ENCODE data around the gene SLC25A39.
A peak's percentile ranks its signal among the peaks of the same experiment; 100 is the strongest.
"Not testable (repeated sequence)": the region's sequence is repeated elsewhere in the genome, so short reads cannot be mapped to it uniquely, and the experiment has no call there.

SLC25A39 gene

GRCh38 chr17:44354582-44355561 lies 30.2 kb upstream of the SLC25A39 start:
- DNase-seq (ENCODE audit: low read depth in 2 of 2, low spot score in 1 of 2) = peak in 1 of 2 donors; percentile 17

DNA sequence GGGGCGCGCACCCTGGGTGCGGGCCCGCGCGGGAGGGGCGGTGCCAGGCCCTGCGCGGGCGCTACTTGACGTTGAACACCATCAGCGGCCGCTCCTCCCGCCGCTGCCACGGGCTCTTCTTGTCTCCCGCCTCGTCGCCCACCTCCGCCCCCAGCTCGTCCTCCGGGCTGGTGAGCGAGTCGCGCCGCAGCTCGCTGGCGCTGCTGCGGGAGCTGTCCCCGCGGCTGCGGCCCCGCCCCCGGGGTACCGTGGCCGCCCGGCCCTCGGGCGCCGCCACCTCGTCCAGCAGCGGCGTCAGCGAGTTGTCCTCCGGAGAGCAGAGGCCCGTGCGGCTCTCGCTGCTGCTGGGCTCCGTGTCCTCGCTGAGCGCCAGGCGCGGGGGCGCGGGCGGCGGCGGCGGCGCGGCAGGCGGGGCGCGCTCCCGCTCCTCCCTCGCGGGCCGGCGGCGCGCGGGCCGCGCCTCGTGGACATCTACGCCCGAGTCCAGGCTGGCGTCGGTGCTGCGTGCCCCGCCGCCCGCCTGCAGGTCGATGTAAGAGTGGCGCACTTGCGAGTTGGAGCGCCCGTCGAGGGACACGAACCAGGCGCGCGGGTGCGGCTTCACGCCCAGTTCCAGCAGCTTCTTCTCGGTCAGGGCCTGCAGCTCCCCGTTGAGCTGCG lies 29.2 kb upstream of the SLC25A39 start:
- no peak for DNase-seq (ENCODE audit: low read depth in 2 of 2, low spot score in 1 of 2)

- DNase-seq (ENCODE audit: low read depth in 2 of 2, low spot score in 1 of 2) = no peak
Measured at GRCh38 chr17:44352828-44353671, 28.4 kb upstream of the SLC25A39 start.

DNA sequence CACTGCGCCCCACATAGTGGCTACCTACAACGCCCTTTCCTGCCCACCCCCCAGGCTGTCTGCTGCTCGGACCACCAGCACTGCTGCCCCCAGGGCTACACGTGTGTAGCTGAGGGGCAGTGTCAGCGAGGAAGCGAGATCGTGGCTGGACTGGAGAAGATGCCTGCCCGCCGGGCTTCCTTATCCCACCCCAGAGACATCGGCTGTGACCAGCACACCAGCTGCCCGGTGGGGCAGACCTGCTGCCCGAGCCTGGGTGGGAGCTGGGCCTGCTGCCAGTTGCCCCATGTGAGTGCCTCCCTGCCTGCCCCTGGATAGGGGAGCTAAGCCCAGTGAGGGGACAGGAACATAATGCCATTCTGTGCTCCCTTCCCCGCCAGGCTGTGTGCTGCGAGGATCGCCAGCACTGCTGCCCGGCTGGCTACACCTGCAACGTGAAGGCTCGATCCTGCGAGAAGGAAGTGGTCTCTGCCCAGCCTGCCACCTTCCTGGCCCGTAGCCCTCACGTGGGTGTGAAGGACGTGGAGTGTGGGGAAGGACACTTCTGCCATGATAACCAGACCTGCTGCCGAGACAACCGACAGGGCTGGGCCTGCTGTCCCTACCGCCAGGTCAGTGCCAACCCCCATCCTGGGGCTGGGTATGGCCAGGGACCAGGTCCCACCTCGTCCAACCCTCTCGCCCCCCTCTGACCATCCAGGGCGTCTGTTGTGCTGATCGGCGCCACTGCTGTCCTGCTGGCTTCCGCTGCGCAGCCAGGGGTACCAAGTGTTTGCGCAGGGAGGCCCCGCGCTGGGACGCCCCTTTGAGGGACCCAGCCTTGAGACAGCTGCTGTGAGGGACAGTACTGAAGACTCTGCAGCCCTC lies 27.6 kb upstream of the SLC25A39 start:
- no peak for DNase-seq (ENCODE audit: low read depth in 2 of 2, low spot score in 1 of 2)

GRCh38 chr17:44351464-44351863 lies 26.8 kb upstream of the SLC25A39 start:
- no peak for DNase-seq (ENCODE audit: low read depth in 2 of 2, low spot score in 1 of 2)

DNA sequence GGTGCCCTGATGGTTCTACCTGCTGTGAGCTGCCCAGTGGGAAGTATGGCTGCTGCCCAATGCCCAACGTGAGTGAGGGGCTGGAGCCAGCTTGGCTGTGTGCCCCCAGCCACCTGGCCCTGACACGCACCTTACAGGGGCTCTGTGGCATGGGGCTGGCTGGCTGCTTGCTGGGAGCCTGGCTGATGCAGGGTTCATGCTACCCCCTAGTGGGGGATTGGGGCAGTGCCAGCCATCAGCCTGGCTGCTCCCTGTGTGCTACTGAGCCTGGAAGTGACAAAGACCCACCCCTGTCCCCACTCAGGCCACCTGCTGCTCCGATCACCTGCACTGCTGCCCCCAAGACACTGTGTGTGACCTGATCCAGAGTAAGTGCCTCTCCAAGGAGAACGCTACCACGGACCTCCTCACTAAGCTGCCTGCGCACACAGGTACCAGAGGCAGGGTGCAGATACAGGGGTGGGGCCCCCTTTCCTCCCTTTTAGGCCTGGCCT lies 26.2 kb upstream of the SLC25A39 start:
- peak; percentile 47 to 55 for DNase-seq (ENCODE audit: low read depth in 2 of 2, low spot score in 1 of 2)

- no peak for DNase-seq (ENCODE audit: low read depth in 2 of 2, low spot score in 1 of 2)
Measured at GRCh38 chr17:44349553-44350070, 25.0 kb upstream of the SLC25A39 start.

- no peak for DNase-seq (ENCODE audit: low read depth in 2 of 2, low spot score in 1 of 2)
Measured at GRCh38 chr17:44348988-44349364, 24.4 kb upstream of the SLC25A39 start.

DNA sequence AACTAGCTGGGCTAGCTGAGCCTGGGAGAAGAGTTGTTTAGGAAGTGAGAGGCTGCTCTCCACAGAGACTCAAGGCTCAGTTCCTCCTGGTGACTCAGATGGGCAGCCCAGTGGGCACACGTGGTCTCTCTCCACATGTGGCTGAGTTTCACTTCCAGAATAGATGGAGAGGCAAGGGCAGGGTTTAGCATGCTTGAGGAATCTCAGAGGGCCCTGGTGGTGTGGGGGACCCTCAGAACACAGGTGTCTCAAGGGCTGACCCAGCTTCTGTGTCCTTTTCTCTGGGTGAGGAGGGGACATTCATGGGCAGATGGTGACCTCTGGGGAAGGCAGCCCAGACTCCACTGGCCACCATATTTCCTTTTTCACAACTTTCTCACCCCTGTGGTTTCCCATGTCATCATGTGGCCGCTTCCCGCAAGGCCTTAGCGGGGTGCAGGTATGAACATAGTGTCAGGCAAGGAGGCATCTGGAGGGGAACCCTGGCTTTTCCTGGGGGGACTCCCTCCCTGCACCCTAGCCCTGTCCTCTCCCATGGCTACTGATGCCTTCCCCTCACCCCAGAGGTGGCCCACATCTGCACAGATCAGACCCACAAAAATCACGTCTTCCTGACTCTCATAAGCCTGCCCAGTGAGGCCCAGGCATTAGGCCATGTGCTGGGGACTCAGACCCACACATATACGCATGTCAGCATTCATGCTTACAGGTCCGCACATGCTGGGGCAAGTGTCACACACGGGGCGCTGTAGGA lies 23.8 kb upstream of the SLC25A39 start:
- DNase-seq (ENCODE audit: low read depth in 2 of 2, low spot score in 1 of 2) = no peak

- not testable (repeated sequence) for DNase-seq (ENCODE audit: low read depth in 2 of 2, low spot score in 1 of 2)
Measured at GRCh38 chr17:44347206-44348055, 22.8 kb upstream of the SLC25A39 start.

DNA sequence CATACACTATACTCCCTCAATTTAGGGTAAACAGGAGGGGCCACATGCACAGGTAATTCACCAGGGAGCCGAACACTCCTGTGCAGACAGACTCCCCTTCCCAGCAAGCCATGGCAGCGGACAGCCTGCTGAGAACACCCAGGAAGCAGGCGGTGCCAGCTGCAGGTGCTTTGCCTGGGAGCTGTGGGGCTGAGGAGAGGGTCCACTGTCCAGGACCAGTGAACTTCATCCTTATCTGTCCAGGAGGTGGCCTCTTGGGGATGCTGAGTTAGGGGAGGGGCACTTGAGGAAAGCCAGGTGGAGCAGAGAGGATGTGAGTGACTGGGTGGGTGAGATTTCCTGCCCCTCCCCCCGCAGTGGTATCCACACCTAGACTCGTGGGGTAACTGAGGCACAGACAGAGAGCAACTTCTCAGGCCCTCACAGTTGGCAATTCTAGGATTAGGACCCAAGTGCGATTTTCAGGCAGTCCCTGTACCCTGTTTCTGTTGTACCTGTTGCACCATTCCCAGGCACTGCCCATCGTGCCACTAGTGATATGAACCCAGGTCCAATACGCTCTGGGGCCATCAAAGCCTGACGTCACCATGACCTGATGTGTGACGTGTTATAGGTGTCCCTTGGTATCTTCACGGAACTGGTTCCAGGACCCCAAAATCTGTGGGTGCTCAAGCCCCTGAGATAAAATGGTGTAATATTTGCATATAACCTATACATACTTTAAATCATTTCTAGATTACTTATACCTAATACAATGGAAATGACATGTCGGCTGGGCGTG lies 21.6 kb upstream of the SLC25A39 start:
- no peak for DNase-seq (ENCODE audit: low read depth in 2 of 2, low spot score in 1 of 2)

GRCh38 chr17:44345454-44346026 lies 20.9 kb upstream of the SLC25A39 start:
- DNase-seq (ENCODE audit: low read depth in 2 of 2, low spot score in 1 of 2) = peak in 1 of 2 donors; percentile 20

DNA sequence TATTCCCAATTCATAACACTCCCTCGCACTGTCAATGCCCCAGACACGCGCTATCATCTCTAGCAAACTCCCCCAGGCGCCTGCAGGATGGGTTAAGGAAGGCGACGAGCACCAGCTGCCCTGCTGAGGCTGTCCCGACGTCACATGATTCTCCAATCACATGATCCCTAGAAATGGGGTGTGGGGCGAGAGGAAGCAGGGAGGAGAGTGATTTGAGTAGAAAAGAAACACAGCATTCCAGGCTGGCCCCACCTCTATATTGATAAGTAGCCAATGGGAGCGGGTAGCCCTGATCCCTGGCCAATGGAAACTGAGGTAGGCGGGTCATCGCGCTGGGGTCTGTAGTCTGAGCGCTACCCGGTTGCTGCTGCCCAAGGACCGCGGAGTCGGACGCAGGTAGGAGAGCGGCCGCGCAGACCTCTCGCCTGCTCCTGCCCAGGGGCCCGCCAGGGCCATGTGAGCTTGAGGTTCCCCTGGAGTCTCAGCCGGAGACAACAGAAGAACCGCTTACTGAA lies 20.4 kb upstream of the SLC25A39 start, which contains the start of gene GRN:
Gene GRN, plus strand, starts transcription at position 364 of the 515 bp plus-strand sequence. CDS start 3,863 bp downstream, outside the sequence.
- peak; percentile 66 to 68 for DNase-seq (ENCODE audit: low read depth in 2 of 2, low spot score in 1 of 2)

GRCh38 chr17:44343510-44344209 lies 19.0 kb upstream of the SLC25A39 start:
- DNase-seq (ENCODE audit: low read depth in 2 of 2, low spot score in 1 of 2) = no peak

- DNase-seq (ENCODE audit: low read depth in 2 of 2, low spot score in 1 of 2) = not testable (repeated sequence)
Measured at GRCh38 chr17:44340553-44340952, 15.9 kb upstream of the SLC25A39 start.

GRCh38 chr17:44338702-44339101 lies 14.1 kb upstream of the SLC25A39 start:
- DNase-seq (ENCODE audit: low read depth in 2 of 2, low spot score in 1 of 2) = no peak

Measured in stimulated activated CD8-positive, alpha-beta memory T cell treated with anti-CD3 and anti-CD28 coated beads, Interleukin-4, amount 100 ng/mL, for 4 hours (primary cell).